Activated naive CD8-positive, alpha-beta T cell treated with anti-CD3 and anti-CD28 coated beads, Interleukin-2, amount 50 U/mL, for 16 hours (primary cell): ENCODE data around the gene AHRR.

Experiments
- DNase-seq: peaks from one replicate; pipeline ENCODE4 v3.0.0-alpha.2; 2020; ENCODE audit warnings: low read depth, low spot score

AHRR gene

DNA sequence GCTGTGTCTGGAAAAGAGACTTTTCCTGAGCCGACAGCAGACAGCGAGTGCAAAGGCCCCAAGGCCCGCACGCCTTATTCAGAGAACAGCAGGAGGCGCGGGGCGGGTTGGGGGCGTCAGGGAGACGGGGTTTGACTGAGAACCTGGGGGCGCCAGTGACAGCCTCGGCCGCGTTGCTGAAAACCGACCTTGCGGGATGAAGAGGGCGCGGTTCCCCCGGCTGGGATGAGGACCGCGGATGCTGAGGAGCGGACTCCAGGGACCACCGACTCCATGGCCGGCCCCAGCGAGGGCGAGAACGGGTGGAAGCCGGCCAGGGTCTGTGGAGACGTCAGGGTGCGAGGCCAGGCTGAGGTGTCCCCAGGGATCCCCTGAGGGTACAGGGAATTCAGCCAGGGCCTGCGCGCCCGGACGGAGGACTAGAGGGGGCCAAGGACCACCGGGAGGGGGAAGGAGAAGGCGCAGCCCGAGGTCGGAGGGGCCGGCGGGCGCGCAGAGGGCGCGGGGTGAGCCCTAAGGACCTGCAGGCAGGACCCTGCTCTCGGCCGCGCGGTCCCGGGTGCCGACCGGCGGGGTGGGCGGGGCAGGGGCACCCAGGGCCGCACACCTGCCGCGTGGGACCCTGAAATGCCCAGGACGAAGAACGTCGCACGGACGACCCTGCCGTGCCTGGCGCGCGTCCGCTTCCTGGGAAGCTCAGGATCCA, 837 bp upstream of the AHRR start:
- no peak for DNase-seq

DNA sequence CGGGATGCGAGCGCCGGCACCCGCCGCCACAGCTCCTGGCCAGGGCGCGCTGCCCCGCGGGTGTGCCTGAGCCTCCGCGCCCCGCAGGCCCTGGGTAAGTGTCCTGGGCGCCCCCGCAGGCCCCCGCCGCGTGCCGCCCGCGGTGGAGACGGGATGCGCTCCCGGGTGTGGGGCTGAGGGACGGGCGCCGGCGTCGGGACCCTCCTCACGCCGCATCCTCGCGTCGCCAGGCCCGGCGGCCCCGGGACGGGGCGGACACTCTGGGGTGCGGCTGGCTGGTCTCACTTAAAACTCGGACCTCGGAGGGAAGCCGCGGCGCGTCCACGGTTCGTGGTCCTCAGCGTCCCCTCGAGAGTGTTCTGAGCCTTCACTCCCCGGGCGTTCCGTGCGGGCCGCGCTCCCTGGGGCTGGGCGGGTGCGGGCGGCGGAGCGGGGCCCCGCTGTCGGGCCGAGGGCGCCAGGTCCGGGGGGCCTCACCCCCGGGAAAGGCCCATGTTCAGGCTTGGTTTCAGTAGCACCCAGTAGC, 275 bp downstream of the AHRR start:
- no peak for DNase-seq

DNA sequence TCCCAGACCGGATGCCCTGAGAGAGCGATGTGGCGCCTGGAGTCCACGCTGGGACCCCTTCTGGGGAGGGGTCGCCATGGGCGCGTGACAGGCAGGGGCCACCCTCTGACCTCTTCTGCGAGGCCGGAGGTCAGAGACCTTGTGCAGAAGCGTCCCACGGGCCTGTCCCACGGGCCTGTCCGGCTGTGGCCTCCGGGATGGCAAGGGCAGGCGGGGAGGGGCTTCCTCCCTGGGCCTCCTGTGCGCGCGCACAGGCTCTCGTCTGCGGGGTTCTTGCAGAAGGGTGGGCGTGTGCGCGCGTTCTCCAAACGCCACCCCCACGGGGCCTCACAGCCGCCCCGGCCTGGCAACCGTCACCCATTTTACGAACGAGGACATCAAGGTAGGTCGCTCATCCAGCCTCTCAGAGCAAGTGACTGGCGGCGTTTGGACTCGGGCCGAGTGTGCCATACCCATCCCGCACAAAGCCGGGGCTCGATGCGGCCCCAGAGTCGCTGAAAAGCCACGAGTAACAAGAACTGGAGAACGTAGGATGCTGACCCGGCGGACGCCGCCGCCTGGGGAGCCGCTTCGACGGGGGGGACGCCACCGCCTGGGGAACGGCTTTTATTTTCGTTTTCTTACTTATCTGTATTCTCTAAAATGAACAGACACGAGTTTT, 897 bp downstream of the AHRR start:
- no peak for DNase-seq

DNA sequence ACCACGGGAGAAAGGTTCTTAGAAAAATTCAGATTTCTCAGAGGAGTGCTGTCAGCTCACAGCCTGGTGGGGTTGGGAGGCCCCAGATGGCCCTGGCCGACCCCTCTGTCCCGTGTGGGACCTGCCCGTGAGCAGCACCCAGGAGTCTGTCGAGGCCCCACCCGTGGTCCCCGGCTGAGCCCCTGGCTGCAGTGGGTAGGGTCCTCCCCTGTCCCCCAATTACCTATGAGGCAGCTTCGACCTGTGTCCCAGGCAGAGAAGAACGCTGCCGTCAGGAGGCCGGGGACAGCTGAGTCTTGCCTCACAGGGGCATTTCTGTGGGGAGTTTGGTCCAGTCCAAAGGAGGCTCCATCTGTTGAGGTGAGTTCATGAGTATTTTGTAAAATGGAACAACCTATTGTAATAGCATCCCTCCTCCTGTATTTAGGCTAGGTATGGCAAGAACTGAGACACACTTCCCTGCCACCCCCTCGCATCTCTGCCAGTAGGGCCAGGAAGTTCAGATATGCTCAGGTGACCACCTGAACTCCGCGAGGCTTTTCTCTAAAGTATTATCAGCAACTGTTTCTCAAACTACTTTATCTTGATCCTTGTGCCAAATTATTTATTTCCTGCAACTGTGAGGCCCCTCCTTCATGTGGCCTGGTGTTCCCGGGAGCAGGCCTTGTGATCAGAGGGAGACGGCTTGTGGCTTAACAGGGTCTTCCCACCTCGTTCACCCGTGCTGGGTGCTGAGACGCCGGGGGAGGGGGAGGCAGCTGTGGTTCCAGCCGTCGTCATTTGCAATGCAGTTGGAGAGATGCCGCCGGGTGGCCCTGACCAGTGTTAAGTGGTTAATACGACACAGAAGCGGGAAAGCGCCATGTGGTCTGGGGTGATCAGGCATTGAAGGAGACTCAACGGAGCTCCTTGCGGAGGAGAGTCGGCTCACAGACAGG, 1.7 kb downstream of the AHRR start:
- no peak for DNase-seq

DNA sequence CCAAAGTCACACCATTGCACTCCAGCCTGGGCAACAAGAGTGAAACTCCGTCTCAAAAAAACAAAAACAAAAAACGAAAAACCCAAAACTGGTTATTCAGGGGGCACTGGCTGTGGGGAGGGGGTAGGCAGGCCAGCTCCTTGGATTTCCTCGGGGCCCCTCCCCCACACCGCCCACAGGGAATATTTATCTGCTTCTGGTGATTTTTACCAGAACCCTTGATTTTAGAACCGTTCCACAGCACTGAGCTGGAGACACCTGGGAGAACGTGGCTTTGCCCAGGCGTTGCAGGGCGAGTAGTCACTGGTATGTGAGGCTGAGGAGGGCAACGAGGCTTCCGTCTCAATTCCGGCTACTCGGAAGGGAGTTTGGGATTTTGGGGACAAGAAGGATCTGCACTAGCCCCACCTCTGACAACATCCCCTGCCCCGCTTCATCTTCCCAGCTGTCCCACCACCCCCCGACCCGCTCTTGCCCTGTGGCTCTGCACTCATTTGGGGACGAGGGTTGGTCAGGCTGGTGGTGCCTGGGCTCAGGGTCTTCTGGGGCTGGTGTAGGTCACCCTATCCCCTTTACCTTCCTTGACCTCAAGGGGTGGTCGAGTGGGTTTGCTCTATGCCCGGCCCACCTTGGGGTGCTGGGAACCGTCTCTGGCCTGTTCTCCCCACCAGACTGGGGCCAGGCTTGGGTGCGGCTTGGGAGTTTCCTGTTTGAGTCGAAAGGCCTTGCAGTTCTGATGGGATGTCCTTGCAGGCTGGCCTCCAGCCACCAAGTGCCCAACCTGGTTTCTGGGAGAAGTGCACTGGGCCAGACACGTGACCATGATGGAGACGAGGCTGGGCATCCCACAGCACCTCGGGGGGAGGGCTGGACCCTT, 3.5 kb downstream of the AHRR start:
- no peak for DNase-seq

DNA sequence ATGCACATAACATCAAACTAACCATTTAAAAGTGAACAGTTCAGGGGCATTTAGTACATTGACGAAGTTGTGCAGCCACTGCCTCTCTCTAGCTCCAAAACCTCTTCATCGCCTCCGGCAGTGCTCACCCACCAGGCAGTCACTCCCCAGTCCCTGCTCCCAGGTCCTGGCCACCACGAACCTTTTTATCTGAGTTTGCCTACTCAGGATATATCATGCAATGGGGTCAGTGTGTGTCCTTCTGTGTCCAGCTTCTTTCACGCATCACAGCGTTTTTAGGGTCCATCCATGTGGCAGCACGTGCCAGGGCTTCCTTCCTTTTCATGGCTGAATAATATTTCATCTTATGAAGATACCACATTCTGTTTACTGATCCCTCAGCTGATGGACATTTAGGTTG, 4.6 kb downstream of the AHRR start:
- DNase-seq, result no peak

DNA sequence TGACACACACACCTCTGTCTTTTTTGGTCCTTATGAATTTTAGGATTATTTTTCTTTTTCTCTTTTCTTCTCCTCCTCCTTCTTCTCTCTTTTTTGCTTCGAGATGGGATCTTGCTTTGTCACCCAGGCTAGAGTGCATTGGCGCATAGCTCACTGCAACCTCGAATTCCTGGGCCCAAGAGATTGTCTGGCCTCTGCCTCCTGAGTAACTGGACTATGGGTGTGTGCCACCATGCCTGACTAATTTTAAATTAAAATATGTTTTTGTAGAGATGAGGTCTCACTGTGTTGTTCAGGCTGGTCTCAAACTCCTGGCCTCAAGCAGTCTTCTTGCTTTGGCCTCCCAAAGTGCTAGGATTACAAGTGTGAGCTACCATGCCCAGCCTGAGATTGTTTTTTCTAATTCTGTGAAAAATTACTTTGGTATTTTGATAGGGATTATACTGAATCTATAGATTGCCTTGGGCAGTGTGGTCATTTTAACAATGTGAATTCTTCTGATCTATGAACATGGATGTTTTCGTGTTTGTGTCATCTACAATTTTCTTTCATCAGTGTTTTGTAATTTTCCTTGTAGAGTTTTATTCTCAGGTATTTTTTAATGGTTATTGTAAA, 7.7 kb downstream of the AHRR start:
- no peak for DNase-seq

DNA sequence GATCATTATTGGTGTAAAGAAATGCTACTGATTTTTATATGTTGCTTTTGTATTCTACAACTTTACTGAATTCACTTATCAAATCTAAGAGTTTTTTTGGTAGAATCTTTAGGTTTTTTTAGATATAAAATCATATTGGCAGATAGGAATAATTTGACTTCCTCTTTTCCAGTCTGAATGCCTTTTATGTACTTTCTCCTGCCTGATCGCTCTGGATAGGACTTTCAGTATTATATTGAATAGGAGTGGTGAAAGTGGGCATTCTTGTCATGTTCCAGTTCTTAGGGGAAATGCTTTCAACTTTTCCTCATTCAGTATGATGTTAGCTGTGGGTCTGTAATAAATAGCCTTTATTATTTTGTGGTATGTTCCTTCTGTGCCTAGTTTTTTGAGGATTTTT, 8.3 kb downstream of the AHRR start:
- DNase-seq, result no peak

DNA sequence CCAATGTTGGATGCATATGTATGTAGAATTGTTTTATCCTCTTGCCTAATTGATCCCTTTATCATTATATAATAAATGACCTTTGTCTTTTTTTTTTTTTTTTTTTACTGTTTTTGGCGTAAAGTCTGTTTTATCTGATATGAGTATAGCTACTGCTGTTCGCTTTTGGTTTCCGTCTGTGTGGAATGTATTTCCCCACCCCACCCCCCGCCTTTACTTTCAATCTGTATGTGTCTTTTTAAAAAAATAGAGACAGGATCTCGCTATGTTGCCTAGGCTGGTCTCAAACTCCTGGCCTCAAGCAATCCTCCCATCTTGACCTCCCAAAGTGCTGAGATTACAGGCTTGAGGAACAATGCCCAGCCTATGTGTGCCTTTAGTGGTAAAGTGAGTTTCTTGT, 11.3 kb downstream of the AHRR start:
- DNase-seq, result no peak

DNA sequence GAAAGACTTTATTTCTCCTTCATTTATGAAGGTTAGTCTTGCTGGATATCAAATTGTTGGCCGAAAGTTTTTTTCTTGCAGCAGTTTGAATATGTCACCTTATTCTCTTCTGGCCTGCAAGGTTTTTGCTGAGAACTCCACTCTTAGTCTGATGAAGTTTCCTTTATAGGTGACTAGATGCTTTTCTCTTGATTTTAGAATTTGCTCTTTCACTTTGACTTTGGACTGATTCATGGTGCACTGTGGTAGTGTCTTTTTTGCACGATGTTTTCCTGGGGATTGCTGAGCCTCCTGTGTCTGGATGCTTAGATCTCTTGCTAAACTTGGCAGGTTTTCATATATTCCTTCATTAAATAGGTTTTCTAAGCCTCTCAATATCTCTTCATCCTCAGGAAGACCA, 12.4 kb downstream of the AHRR start:
- DNase-seq, result no peak

DNA sequence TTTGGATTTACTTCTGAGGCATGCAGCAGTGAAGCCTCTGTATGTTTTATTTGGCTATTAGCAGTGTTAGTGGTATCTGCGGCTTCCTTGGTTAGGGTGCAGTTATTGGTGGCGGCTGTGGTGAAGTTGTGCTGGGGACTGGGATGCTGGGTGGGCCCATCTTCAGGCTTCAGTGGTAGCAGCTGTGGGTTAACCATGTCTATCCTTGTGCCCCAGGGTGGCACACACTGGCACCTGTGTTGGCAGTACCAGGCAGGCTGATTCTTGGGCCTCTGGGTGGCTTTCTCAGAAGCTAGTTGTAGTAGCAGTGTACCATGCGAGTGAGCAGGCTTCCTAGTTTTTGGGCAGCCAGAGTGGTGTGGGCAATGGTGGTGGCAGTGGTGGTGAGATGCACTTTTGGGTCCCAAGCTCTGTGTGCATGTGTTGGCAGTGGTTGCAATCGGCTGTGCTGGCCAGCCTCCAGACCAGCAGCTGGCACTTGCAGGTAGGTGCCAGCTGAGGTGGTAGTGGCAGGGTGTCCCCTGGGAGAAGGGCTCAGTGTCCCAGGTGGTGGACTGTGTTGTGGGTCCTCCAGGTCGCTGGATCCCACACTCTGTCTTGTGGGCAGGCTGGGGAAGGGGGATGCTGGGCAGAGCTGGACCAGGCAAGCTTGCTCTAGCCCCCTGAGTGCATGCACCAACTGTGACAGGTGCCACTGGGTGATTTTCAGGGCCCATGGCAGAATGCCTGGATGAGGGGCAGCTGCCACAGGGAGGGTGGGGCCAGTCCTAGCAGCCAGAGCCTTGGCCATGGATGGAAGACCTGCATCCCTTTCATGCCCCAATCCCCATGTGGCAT, 13.6 kb downstream of the AHRR start:
- DNase-seq, result no peak

DNA sequence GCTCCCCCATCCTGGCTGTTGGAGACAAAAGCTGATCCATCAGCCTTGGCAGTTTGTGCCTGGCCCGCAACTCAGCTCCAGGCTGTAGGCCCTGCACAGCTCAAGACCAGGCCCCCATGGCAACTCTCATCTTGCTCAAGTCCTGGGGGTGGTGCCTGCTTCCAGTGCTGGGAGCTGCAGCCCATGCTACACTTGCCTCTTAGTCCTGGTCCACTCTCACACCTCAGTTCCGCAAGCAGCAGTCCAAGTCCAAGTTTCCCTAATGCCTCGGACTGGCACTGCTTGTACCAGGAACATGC, 14.2 kb downstream of the AHRR start:
- no peak for DNase-seq

DNA sequence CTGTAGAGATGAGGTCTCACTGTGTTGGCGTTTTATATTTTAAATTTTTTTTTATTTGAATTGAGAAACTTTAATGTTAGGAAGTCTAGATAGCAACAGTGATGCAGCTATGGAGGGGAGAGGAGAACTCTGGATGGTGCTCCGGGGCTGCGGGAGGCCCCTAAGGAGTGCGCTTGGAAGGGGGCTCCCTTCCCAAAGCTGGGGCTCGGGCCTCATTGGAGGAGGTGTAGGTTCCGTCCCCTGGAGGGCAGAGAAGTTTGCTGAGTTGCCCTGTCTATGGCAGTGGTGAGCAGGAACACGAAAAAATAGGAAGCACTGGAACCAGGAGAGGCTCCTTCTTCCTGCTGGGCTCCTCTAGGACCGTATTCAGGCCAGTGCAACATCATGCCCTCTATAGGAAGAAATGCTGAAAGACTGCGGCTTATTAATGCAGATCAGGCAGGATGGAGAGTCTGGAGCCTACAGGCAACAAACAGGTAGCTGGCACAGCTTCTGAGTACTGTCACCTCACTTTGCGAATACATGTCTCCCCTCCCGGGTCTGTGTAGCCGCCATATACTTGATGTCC, 16.1 kb downstream of the AHRR start:
- DNase-seq, result no peak

DNA sequence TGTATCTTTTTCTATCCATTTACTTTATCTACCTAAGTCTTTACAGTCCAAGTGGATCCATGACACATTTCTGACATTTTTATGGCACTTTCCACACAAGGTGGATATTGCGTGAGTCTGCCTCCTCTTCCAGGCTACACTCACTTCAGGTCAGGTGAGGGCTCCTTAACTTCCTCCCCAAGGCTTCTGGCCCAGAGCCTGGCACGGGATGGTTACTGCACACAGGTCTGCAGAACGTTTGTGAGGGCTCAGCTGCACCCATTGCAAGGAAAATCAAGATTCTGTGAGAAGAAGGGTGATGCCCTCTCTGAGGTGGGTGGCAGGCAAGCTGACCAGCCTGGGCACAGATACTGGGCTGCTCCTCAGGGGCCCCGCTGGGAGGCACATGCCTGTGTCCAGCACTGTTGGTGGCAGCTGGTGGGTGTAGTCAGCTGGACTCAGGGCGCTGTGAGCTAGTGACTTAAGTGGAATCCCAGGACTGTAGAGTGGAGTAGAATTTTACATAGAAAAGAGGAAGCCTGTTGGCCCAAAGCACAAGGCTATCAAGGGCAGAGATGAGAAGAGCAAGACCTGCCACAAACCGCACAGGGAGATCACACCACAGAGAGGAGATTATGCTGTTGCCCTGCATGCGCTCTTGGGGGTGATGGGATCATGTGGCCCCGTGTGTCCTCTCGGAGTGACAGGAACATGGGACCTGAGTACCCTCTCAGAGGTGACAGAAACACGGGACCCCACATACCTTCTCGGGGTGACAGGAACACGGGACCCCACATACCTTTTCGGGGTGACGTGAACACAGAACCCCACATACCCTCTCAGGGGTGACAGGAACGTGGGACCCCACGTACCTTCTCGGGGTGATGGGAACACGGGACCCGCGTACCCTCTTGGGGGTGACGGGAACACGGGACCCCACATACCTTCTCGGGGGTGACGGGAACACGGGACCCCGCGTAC, 21.3 kb downstream of the AHRR start:
- no peak for DNase-seq

DNA sequence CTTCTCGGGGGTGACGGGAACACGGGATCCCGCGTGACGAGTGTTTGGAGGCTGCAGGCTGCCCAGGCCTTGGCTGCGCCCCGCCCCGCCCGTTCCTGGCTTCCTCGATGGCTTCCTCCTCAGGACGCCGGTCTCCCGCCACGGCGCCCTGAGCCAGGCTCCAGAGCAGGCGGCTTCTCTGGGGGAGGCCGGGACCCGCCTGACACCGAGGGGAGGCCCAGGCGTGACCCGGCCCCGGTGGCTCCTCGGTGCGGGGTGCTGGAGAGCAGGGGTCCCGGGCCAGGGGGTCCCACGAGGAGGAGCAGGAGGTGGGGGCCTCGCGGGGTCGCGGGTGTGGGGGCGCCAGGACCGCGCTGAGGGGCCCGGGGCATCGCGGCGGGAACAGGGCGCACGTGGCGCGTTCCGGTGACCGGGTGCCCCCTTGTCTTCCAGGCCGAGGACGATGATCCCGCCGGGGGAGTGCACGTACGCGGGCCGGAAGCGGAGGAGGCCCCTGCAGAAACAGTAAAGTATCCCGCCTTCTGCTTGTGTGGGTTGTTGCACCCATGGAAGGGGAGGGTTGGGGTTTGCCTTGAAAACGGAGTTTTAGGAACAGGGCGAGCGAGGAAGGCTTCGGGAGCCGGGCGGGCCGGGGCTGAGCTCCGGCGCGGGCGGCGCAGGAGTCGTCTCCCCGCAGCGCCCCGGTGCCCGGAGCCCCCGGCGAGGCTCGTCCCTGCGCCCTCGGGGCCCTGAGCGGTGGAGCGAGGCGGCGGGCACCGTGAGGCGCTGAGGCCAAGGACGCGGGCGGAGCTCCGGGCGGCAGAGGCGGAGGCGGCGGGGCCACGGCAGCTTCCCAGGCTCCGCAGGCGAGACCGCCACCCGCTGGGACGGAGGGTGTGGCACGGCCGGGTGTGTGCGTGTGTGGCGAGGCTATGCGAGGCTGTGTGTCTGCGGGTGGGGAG, 22.2 kb downstream of the AHRR start:
- DNase-seq, result no peak

DNA sequence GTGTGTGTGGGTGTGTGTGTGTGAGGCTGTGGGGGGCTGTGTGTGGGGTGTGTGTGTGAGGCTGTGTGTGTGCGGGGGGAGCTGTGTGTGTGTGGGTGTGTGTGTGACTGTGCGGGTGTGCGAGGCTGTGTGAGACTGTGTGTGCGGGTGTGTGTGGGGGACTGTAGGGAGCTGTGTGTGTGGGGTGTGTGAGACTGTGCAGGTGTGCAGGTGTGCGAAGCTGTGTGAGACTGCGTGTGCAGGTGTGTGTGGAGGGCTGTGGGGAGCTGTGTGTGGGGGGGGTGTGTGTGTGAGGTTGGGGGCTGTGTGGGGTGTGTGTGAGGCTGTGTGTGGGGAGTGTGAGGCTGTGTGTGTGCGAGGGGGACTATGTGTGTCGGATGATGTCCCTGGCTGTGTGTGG, 23.2 kb downstream of the AHRR start:
- no peak for DNase-seq

DNA sequence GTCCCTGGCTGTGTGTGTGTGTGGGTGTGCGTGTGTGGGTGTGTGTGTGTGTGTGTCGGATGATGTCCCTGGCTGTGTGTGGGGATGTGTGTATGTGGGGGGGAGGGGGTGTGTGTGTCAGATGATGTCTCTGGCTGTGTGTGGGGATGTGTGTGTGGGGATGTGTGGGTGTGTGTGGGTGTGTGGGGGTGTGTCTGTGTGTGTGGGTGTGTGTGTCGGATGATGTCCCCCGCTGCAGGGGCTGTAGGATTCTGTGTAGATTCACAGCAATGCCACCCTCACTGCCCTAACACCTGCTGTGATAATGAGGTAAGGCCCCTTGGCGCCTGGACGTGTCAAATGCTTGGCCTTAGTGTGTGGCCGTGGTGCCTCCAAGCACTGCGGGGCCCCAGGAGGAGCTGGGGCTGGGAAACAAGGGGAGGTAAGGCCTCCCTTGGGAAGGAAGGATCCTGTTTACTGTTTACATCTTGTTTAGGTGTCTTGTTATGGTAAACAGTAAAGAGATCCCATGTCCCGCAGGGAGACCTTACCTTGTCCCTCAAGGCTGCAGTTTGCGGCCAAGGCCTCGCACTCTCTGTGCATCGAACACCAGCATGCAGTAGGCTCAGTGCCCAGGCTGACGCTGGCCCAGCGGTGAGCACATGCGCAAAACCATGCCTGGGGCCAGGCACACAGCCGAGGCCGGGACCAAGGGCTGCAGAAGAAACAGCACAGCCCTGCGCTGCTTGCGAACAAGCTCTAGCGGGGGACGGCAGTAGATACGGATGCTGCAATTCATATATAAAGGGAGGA, 24.1 kb downstream of the AHRR start:
- no peak for DNase-seq
